H9 (cell line): ENCODE results near the gene RFPL2. TPM values are rescaled to one million over a fixed set of nuclear protein-coding genes. Genes with fewer than 3 reads are reported as not detected.

Experiments
- DNase-seq: peaks from one replicate; pipeline ENCODE4 v3.0.0-alpha.2; 2017
- H2AFZ ChIP-seq: one replicate; pipeline ENCODE4 v1.6.1; 2013; ENCODE audit warnings: mild to moderate bottlenecking, low read length, control low read depth, moderate library complexity
- H2AK5ac ChIP-seq: 2 replicates; pipeline ENCODE4 v1.6.1; 2013; ENCODE audit warnings: low read length, control low read depth, mixed read lengths; ENCODE audit not compliant: insufficient read length
- H2BK120ac ChIP-seq: one replicate; pipeline ENCODE4 v1.6.1; 2013; ENCODE audit warnings: low read depth, mild to moderate bottlenecking, low read length, control low read depth, inconsistent platforms; ENCODE audit not compliant: poor library complexity, severe bottlenecking
- H2BK12ac ChIP-seq: 2 replicates; pipeline ENCODE4 v1.6.1; 2013; ENCODE audit warnings: low read length, control low read depth, mixed read lengths, low read depth; ENCODE audit not compliant: insufficient read length
- H2BK15ac ChIP-seq: 2 replicates; pipeline ENCODE4 v1.6.1; 2013; ENCODE audit warnings: low read depth, low read length, control low read depth
- H2BK20ac ChIP-seq: one replicate; pipeline ENCODE4 v1.6.1; 2013; ENCODE audit warnings: low read depth, mild to moderate bottlenecking, low read length, control low read depth, inconsistent platforms; ENCODE audit not compliant: poor library complexity, severe bottlenecking
- H2BK5ac ChIP-seq: 2 replicates; pipeline ENCODE4 v1.6.1; 2013; ENCODE audit warnings: low read length, control low read depth, mixed read lengths; ENCODE audit not compliant: insufficient read length
- H3K14ac ChIP-seq: 2 replicates; pipeline ENCODE4 v1.6.1; 2013; ENCODE audit warnings: low read length, control low read depth; ENCODE audit not compliant: insufficient read depth
- H3K18ac ChIP-seq: 2 replicates; pipeline ENCODE4 v1.6.1; 2013; ENCODE audit warnings: low read depth, mild to moderate bottlenecking, mixed read lengths, low read length, control low read depth; ENCODE audit not compliant: insufficient read length
- H3K23ac ChIP-seq: 2 replicates; pipeline ENCODE4 v1.6.1; 2013; ENCODE audit warnings: low read length, control low read depth, mixed read lengths, low read depth; ENCODE audit not compliant: insufficient read length
- H3K23me2 ChIP-seq: 2 replicates; pipeline ENCODE4 v1.6.1; 2013; ENCODE audit warnings: low read depth, mild to moderate bottlenecking, mixed read lengths, low read length, control low read depth; ENCODE audit not compliant: insufficient read length, poor library complexity, severe bottlenecking
- H3K27ac ChIP-seq: 2 replicates; pipeline ENCODE4 v1.5.1; 2013; ENCODE audit warnings: low read length, control low read depth, mixed read lengths, low read depth; ENCODE audit not compliant: insufficient read length
- H3K27me3 ChIP-seq: 2 replicates; pipeline ENCODE4 v1.6.1; 2013; ENCODE audit warnings: low read length, control low read depth, inconsistent platforms; ENCODE audit not compliant: insufficient read depth
- H3K4ac ChIP-seq: 2 replicates; pipeline ENCODE4 v1.6.1; 2013; ENCODE audit warnings: low read depth, mild to moderate bottlenecking, control low read depth, inconsistent platforms, low read length, moderate library complexity
- H3K4me1 ChIP-seq: 2 replicates; pipeline ENCODE4 v1.6.1; 2013; ENCODE audit warnings: low read length, control low read depth, inconsistent platforms; ENCODE audit not compliant: insufficient read depth
- H3K4me2 ChIP-seq: 2 replicates; pipeline ENCODE4 v1.6.1; 2013; ENCODE audit warnings: low read length, control low read depth, mixed read lengths; ENCODE audit not compliant: insufficient read length, insufficient read depth
- H3K56ac ChIP-seq: 2 replicates; pipeline ENCODE4 v1.6.1; 2013; ENCODE audit warnings: low read depth, mild to moderate bottlenecking, mixed read lengths, low read length, control low read depth; ENCODE audit not compliant: insufficient read length
- H3K79me1 ChIP-seq: 2 replicates; pipeline ENCODE4 v1.6.1; 2013; ENCODE audit warnings: low read depth, mild to moderate bottlenecking, moderate library complexity, low read length, control low read depth, inconsistent platforms; ENCODE audit not compliant: insufficient read depth, poor library complexity, severe bottlenecking
- H3K79me2 ChIP-seq: 2 replicates; pipeline ENCODE4 v1.6.1; 2013; ENCODE audit warnings: low read length, control low read depth, inconsistent platforms; ENCODE audit not compliant: insufficient read depth
- H3K9ac ChIP-seq: 2 replicates; pipeline ENCODE4 v1.6.1; 2013; ENCODE audit warnings: low read length, control low read depth, mixed read lengths; ENCODE audit not compliant: insufficient read length; ENCODE audit errors: extremely low read depth
- H3K9me3 ChIP-seq: one replicate; pipeline ENCODE4 v1.6.1; 2013; ENCODE audit warnings: low read depth, low read length, inconsistent platforms; ENCODE audit not compliant: control insufficient read depth
- H3T11ph ChIP-seq: one replicate; pipeline ENCODE4 v1.6.1; 2013; ENCODE audit warnings: mild to moderate bottlenecking, low read length, control low read depth, inconsistent platforms
- H4K20me1 ChIP-seq: one replicate; pipeline ENCODE4 v1.6.1; 2013; ENCODE audit not compliant: control insufficient read depth, insufficient read length, insufficient read depth
- H4K5ac ChIP-seq: 2 replicates; pipeline ENCODE4 v1.6.1; 2013; ENCODE audit warnings: low read depth, mild to moderate bottlenecking, mixed read lengths, low read length, control low read depth; ENCODE audit not compliant: insufficient read length
- H4K8ac ChIP-seq: replicated peaks from 2 replicates; pipeline ENCODE4 v1.6.1; 2013; ENCODE audit warnings: low read length, control low read depth, mixed read lengths, low read depth; ENCODE audit not compliant: insufficient read length
- H4K91ac ChIP-seq: 2 replicates; pipeline ENCODE4 v1.6.1; 2013; ENCODE audit warnings: low read depth, mild to moderate bottlenecking, moderate library complexity, mixed read lengths, low read length, control low read depth; ENCODE audit not compliant: insufficient read length
- H3K27ac Mint-ChIP-seq, 3 experiments: 2 replicates in 2 of 3; 3 replicates in 1 of 3; pipeline ENCODE4 v1.8.0; 2020 to 2021; ENCODE audit warnings: mixed read lengths in 3 of 3, mild to moderate bottlenecking in 1 of 3, moderate library complexity in 1 of 3
- H3K27me3 Mint-ChIP-seq: 2 replicates; pipeline ENCODE4 v1.8.0; 2021; ENCODE audit warnings: low read depth, mild to moderate bottlenecking, moderate library complexity, mixed read lengths
- H3K36me3 Mint-ChIP-seq, 3 experiments: 2 replicates in 2 of 3; 3 replicates in 1 of 3; pipeline ENCODE4 v1.8.0; 2020 to 2021; ENCODE audit warnings: low read depth in 3 of 3, mixed read lengths in 3 of 3; ENCODE audit not compliant: insufficient read depth in 1 of 3
- H3K4me1 Mint-ChIP-seq, 2 experiments: 2 replicates each; pipeline ENCODE4 v1.8.0; 2020; ENCODE audit warnings: mixed read lengths in 2 of 2
- H3K4me3 Mint-ChIP-seq, 2 experiments: 2 replicates in 1 of 2; 3 replicates in 1 of 2; pipeline ENCODE4 v1.8.0; 2020 to 2021; ENCODE audit warnings: mild to moderate bottlenecking in 2 of 2, mixed read lengths in 2 of 2, moderate library complexity in 1 of 2
- H3K9me3 Mint-ChIP-seq, 2 experiments: 2 replicates in 1 of 2; 3 replicates in 1 of 2; pipeline ENCODE4 v1.8.0; 2020; ENCODE audit warnings: mild to moderate bottlenecking in 2 of 2, mixed read lengths in 2 of 2, moderate library complexity in 1 of 2
- WGBS: extraction: QIAGEN DNeasy Blood & Tissue Kit; methylation state at CpG from one replicate; pipeline ENCODE4 v1.1.7; 2013; ENCODE audit warnings: missing lambda C conversion rate, low lambda C conversion rate, mixed read lengths; ENCODE audit not compliant: insufficient read length; ENCODE audit errors: extremely low coverage; 5-methylcytosine and 5-hydroxymethylcytosine counted together
- total RNA-seq: library from RNA; stranded (reverse); gene quantifications from 2 replicates; pipeline ENCODE4 v1.2.1, GENCODE V29; 2021
- TF ChIP-seq, protein P1 (sequence below): fragments of 200-600 bp; sonication (generic); conservative IDR thresholded peaks from 3 replicates; pipeline ENCODE4 v1.8.0; 2021; ENCODE audit warnings: antibody characterized with exemption, mild to moderate bottlenecking

The RFPL2 gene
- total RNA-seq, 1 experiment from 2014 or later: not detected

DNA sequence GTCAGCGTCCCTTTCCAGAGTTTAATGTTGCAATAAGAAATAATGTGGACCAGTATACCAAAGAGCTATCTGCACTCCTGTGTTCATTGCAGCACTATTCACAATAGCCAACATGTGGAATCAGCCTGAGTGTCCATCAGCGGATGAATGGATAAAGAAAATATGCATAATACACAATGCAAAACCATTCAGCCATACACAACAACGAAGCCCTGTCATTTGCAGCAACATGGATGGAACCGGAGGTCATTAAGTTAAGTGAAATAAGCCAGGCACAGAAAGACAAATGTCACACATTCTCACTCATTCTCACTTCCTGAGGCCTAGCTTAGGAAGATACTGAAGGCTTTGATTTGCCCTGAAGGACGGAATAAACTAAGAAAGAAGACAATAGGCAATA is 28.2 kb upstream of the RFPL2 start:
- H4K20me1 ChIP-seq: no peaks in the 10 kb centered on the region
- H3K4me2 ChIP-seq: no peak overlapping the region
- no peaks in the 10 kb centered on the region for H3K79me2 ChIP-seq
- no peaks in the 10 kb centered on the region for H3K79me1 ChIP-seq
- H3K4ac ChIP-seq: no peak overlapping the region
- no peak overlapping the region for H4K8ac ChIP-seq
- Mint-ChIP-seq H3K36me3 (no peaks in the 10 kb centered on the region), H3K9me3 (no peaks in the 10 kb centered on the region), H3K4me1 (peaks cover 3 to 4% of the 10 kb centered on the region in 2 experiments), H3K27ac (no peak overlapping the region), H3K4me3 (no peak overlapping the region), H3K27me3 (peaks cover 81% of the 10 kb centered on the region)
- H3K4me1 ChIP-seq: no peaks in the 10 kb centered on the region
- no peak overlapping the region for H2AFZ ChIP-seq
- H3T11ph ChIP-seq: no peak overlapping the region
- H3K18ac ChIP-seq: no peak overlapping the region
- no peaks in the 10 kb centered on the region for H3K23me2 ChIP-seq
- no peak overlapping the region for H3K23ac ChIP-seq
- H3K27me3 ChIP-seq: no peaks in the 10 kb centered on the region
- no peak overlapping the region for H4K91ac ChIP-seq
- no peak overlapping the region for H4K5ac ChIP-seq
- H3K27ac ChIP-seq: no peak overlapping the region
- H2BK12ac ChIP-seq: no peak overlapping the region
- no peak overlapping the region for H3K14ac ChIP-seq
- no peaks in the 10 kb centered on the region for H3K9me3 ChIP-seq
- no peak overlapping the region for H3K56ac ChIP-seq
- no peak overlapping the region for H2BK120ac ChIP-seq
- H2BK5ac ChIP-seq: no peak overlapping the region
- no peak overlapping the region for H3K9ac ChIP-seq
- no peak overlapping the region for H2BK15ac ChIP-seq
- TF ChIP-seq, protein P1, sequence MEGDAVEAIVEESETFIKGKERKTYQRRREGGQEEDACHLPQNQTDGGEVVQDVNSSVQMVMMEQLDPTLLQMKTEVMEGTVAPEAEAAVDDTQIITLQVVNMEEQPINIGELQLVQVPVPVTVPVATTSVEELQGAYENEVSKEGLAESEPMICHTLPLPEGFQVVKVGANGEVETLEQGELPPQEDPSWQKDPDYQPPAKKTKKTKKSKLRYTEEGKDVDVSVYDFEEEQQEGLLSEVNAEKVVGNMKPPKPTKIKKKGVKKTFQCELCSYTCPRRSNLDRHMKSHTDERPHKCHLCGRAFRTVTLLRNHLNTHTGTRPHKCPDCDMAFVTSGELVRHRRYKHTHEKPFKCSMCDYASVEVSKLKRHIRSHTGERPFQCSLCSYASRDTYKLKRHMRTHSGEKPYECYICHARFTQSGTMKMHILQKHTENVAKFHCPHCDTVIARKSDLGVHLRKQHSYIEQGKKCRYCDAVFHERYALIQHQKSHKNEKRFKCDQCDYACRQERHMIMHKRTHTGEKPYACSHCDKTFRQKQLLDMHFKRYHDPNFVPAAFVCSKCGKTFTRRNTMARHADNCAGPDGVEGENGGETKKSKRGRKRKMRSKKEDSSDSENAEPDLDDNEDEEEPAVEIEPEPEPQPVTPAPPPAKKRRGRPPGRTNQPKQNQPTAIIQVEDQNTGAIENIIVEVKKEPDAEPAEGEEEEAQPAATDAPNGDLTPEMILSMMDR: no peak
- DNase-seq: no peak
- no peak overlapping the region for H2BK20ac ChIP-seq
- no CpG with 5 or more reads among the region's 5 CpGs for WGBS
- H2AK5ac ChIP-seq: no peak overlapping the region
